ENCODE data around the gene GTF2H2.
"Not testable (repeated sequence)": the region's sequence is repeated elsewhere in the genome, so short reads cannot be mapped to it uniquely, and the experiment has no call there.

Gene GTF2H2

GRCh38 chr5:71011194-71011792 is 56.2 kb downstream of the GTF2H2 start:
- DNase-seq = no peak

GRCh38 chr5:71006983-71007382 is 60.5 kb downstream of the GTF2H2 start:
- not testable (repeated sequence) for DNase-seq

Measured in activated CD4-positive, alpha-beta T cell treated with anti-CD3 and anti-CD28 coated beads for 1 hour (primary cell).